Mesenchymal stem cell (in vitro differentiated cells and primary cell): ENCODE measurements around the gene FSCN2.

Source experiments
- DNase-seq: peaks from one replicate; pipeline ENCODE4 v3.0.0-alpha.2; 2013
- H2AFZ ChIP-seq: one replicate; pipeline ENCODE4 v1.6.1; 2013; ENCODE audit warnings: low read depth, mild to moderate bottlenecking, control low read depth, inconsistent platforms, low read length, moderate library complexity
- H2AK5ac ChIP-seq: 2 replicates; pipeline ENCODE4 v1.6.1; 2013; ENCODE audit warnings: low read length, moderate library complexity, mild to moderate bottlenecking, inconsistent platforms; ENCODE audit not compliant: severe bottlenecking
- H2BK120ac ChIP-seq: one replicate; pipeline ENCODE4 v1.6.1; 2013; ENCODE audit warnings: low read depth, mild to moderate bottlenecking, inconsistent platforms, low read length, moderate library complexity
- H2BK12ac ChIP-seq, 2 experiments: one replicate each; pipeline ENCODE4 v1.6.1; 2013; ENCODE audit warnings: inconsistent platforms in 2 of 2, low read length in 2 of 2, mild to moderate bottlenecking in 2 of 2, moderate library complexity in 2 of 2, control low read depth in 1 of 2
- H2BK15ac ChIP-seq: one replicate; pipeline ENCODE4 v1.6.1; 2013; ENCODE audit warnings: mild to moderate bottlenecking, low read depth, inconsistent platforms; ENCODE audit not compliant: poor library complexity, severe bottlenecking
- H2BK5ac ChIP-seq: 2 replicates; pipeline ENCODE4 v1.6.1; 2013; ENCODE audit warnings: low read depth, mild to moderate bottlenecking, low read length, control low read depth, inconsistent platforms; ENCODE audit not compliant: poor library complexity, severe bottlenecking
- H3K14ac ChIP-seq, 2 experiments: one replicate each; pipeline ENCODE4 v1.6.1; 2013; ENCODE audit warnings: inconsistent platforms in 2 of 2, low read length in 2 of 2, control low read depth in 1 of 2, mild to moderate bottlenecking in 1 of 2, moderate library complexity in 1 of 2
- H3K18ac ChIP-seq, 2 experiments: one replicate each; pipeline ENCODE4 v1.6.1; 2013; ENCODE audit warnings: inconsistent platforms in 2 of 2, low read length in 2 of 2, control low read depth in 1 of 2, low read depth in 1 of 2, mild to moderate bottlenecking in 1 of 2
- H3K23ac ChIP-seq, 2 experiments: one replicate each; pipeline ENCODE4 v1.6.1; 2013; ENCODE audit warnings: inconsistent platforms in 2 of 2, low read length in 2 of 2, mild to moderate bottlenecking in 2 of 2, moderate library complexity in 2 of 2, control low read depth in 1 of 2
- H3K27ac ChIP-seq: 2 replicates; pipeline ENCODE4 v1.5.1; 2013; ENCODE audit warnings: mild to moderate bottlenecking, moderate library complexity, low read length, control low read depth, inconsistent platforms; ENCODE audit not compliant: poor library complexity, severe bottlenecking
- H3K27me3 ChIP-seq, 2 experiments: 2 replicates each; pipeline versions ENCODE4 v1.6.1 to v1.7.0; 2013; ENCODE audit warnings: low read length in 2 of 2, mild to moderate bottlenecking in 2 of 2, moderate library complexity in 2 of 2, control low read depth in 1 of 2, inconsistent platforms in 1 of 2; ENCODE audit not compliant: control insufficient read depth in 1 of 2, insufficient read depth in 1 of 2
- H3K36me3 ChIP-seq, 2 experiments: 2 replicates each; pipeline versions ENCODE4 v1.6.1 to v1.7.0; 2013; ENCODE audit warnings: low read length in 2 of 2, control low read depth in 1 of 2, inconsistent platforms in 1 of 2, low read depth in 1 of 2, mild to moderate bottlenecking in 1 of 2; ENCODE audit not compliant: insufficient read depth in 2 of 2, control insufficient read depth in 1 of 2
- H3K4ac ChIP-seq, 2 experiments: one replicate each; pipeline ENCODE4 v1.6.1; 2013; ENCODE audit warnings: inconsistent platforms in 2 of 2, low read length in 2 of 2, mild to moderate bottlenecking in 2 of 2, moderate library complexity in 2 of 2, control low read depth in 1 of 2, low read depth in 1 of 2
- H3K4me1 ChIP-seq: 2 replicates; pipeline ENCODE4 v1.6.1; 2013; ENCODE audit warnings: low read depth, low read length, control low read depth; ENCODE audit not compliant: control insufficient read depth, insufficient read depth
- H3K4me2 ChIP-seq: 2 replicates; pipeline ENCODE4 v1.6.1; 2013; ENCODE audit warnings: low read length, mild to moderate bottlenecking, inconsistent platforms; ENCODE audit not compliant: poor library complexity, severe bottlenecking
- H3K4me3 ChIP-seq, 2 experiments: 2 replicates each; pipeline versions ENCODE4 v1.5.1 to v1.7.0; 2013; ENCODE audit warnings: low read length in 2 of 2, mild to moderate bottlenecking in 2 of 2, control low read depth in 1 of 2, low read depth in 1 of 2; ENCODE audit not compliant: insufficient read depth in 1 of 2
- H3K79me1 ChIP-seq: replicated peaks from 2 replicates; pipeline ENCODE4 v1.6.1; 2013; ENCODE audit warnings: mild to moderate bottlenecking, control low read depth, low read length, inconsistent platforms; ENCODE audit not compliant: poor library complexity, severe bottlenecking
- H3K9ac ChIP-seq: 2 replicates; pipeline ENCODE4 v1.7.0; 2013; ENCODE audit warnings: mild to moderate bottlenecking, low read length, moderate library complexity
- H3K9me3 ChIP-seq: 2 replicates; pipeline ENCODE4 v1.7.0; 2013; ENCODE audit warnings: mild to moderate bottlenecking, low read length; ENCODE audit not compliant: control insufficient read depth
- H4K8ac ChIP-seq: one replicate; pipeline ENCODE4 v1.6.1; 2013; ENCODE audit warnings: inconsistent platforms, mild to moderate bottlenecking, low read length, moderate library complexity
- H4K91ac ChIP-seq: one replicate; pipeline ENCODE4 v1.6.1; 2013; ENCODE audit warnings: mild to moderate bottlenecking, low read length, inconsistent platforms
- WGBS: methylation state at CpG from one replicate; pipeline ENCODE4 v1.1.7; 2013; ENCODE audit warnings: mixed read lengths; 5-methylcytosine and 5-hydroxymethylcytosine counted together

FSCN2 gene

DNA sequence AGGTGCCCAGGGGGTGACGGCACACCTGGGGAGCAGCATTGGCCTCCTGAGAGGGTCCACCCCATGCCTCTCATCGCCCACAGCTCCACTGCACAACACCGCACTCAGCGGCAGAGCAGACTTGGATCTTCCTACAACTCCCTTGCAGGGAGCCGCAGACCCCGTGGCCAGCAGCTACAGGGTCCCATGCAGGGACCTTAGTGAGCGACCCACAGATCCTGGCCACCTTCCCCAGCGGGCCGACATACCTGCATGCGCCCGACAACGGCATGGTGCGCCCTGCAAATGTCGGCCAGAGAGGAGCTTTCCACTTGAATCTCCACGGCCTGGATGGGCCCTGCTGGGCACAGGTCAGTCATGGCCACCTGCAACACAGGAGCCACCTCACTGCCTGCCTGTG lies 15.6 kb downstream of the FSCN2 start:
- H3K4ac ChIP-seq = no peak overlapping the region
- no peak overlapping the region for H2BK12ac ChIP-seq
- 96% methylated on average over 15 of the region's 15 CpGs for WGBS
- no peak overlapping the region for H3K18ac ChIP-seq
- H4K8ac ChIP-seq = no peak overlapping the region
- no peak overlapping the region for H2AK5ac ChIP-seq
- no peak overlapping the region for H3K23ac ChIP-seq
- H3K9me3 ChIP-seq = no peaks in the 10 kb centered on the region
- H3K9ac ChIP-seq = no peak overlapping the region
- no peak overlapping the region for H2BK5ac ChIP-seq
- peaks cover 85 to 94% of the 10 kb centered on the region in 2 experiments for H3K36me3 ChIP-seq
- no peaks in the 10 kb centered on the region for H3K27me3 ChIP-seq
- no peak overlapping the region for H3K27ac ChIP-seq
- no peak overlapping the region for H3K14ac ChIP-seq
- H4K91ac ChIP-seq = no peak overlapping the region
- H3K79me1 ChIP-seq = peaks cover 22% of the 10 kb centered on the region
- no peak for DNase-seq
- H2BK15ac ChIP-seq = no peak overlapping the region
- H3K4me3 ChIP-seq = no peak overlapping the region
- H2BK120ac ChIP-seq = no peak overlapping the region
- no peak overlapping the region for H2AFZ ChIP-seq
- H3K4me1 ChIP-seq = peaks cover 3% of the 10 kb centered on the region
- H3K4me2 ChIP-seq = no peak overlapping the region

DNA sequence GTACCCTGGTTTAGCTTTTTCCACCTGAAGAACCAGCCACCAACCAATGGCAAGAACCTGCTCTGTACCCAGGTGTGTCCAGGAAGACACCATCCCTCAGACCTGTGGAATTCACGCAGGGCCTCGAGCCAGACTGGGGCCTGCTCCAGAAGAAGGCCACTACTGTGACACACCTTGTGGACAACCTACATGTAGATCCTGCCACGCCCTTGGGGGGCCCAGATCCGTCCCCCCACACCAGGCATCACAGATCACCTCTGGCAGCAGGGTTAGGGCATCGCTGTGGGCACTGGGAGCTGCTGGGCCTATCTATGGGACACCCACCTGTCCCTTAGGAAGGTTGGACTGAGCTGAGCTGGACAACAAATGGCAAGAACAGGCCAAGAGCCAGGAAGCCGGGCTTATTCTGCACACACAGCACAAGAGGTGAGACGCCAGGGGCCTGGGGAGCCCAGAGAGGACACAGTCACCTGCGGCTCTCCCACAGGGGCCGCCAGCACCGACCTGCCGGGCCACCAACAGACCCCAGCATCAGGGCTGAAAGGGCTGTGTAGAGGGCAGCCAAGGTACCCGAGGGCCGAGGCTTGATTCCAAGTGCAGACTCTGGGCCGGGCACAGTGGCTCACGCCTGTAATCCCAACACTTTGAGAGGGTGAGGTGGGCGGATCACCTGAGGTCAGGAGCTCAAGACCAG lies 16.3 kb downstream of the FSCN2 start:
- no peaks in the 10 kb centered on the region for H3K27me3 ChIP-seq
- no peak overlapping the region for H4K91ac ChIP-seq
- H3K27ac ChIP-seq = no peak overlapping the region
- no peaks in the 10 kb centered on the region for H3K9me3 ChIP-seq
- H3K36me3 ChIP-seq = peaks cover 90 to 93% of the 10 kb centered on the region in 2 experiments
- no peak overlapping the region for H3K9ac ChIP-seq
- H3K4me1 ChIP-seq = peaks cover 3% of the 10 kb centered on the region
- no peak overlapping the region for H2BK15ac ChIP-seq
- H2AK5ac ChIP-seq = no peak overlapping the region
- no peak overlapping the region for H2BK120ac ChIP-seq
- no peak overlapping the region for H3K18ac ChIP-seq
- no peak overlapping the region for H2BK5ac ChIP-seq
- H2AFZ ChIP-seq = no peak overlapping the region
- WGBS = over 99% methylated on average over 13 of the region's 16 CpGs
- H3K79me1 ChIP-seq = peaks cover 24% of the 10 kb centered on the region
- DNase-seq = no peak
- no peak overlapping the region for H3K4ac ChIP-seq
- no peak overlapping the region for H3K23ac ChIP-seq
- no peak overlapping the region for H3K4me3 ChIP-seq
- no peak overlapping the region for H3K14ac ChIP-seq
- no peak overlapping the region for H2BK12ac ChIP-seq
- H4K8ac ChIP-seq = no peak overlapping the region
- H3K4me2 ChIP-seq = no peak overlapping the region

DNA sequence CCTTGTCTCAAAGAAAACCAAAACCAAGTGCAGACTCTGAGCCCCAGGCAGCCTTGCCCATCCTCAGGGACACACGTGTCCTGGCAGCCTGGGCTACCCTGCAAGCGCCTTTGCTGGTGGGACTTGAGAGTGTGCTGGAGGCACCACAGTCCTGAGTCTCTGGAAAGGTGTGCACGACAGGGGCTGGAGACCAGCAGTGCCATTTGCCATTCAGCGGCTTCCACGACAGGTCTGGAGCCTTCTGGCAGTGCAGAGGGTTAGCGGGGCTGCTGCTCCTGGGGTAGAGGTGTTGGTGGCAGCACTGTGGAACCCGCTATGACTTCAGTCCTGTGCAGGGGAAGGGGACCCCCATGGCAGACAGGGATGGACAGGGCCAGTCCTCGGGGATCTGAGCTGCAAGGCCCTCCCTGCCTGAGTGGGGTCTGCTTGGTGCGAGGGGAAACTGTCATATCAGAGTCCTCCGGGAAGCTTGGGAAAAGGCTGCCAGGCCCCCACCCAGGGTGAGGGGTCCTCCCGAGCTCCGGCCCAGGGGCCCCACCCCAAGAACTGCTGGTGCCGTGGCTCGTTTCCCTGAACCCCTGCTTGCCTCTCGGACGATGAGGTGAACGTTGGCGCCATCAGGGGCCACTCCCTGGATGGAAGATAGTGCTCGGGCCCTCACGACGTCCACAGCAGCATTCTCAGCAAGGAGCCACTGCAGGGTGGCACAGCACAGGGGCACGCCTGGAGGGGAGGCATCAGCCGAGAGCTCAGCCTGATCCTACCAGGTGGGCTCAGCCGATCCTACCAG lies 17.2 kb downstream of the FSCN2 start:
- DNase-seq = no peak
- Histone ChIP-seq H3K14ac (no peak overlapping the region), H3K79me1 (peaks cover 27% of the 10 kb centered on the region), H3K36me3 (peaks cover 91 to 93% of the 10 kb centered on the region in 2 experiments), H3K4me3 (no peak overlapping the region), H2AK5ac (no peak overlapping the region), H2AFZ (no peak overlapping the region), H3K4ac (no peak overlapping the region), H2BK120ac (no peak overlapping the region), H3K4me2 (no peak overlapping the region), H3K9me3 (no peaks in the 10 kb centered on the region), H3K27me3 (no peaks in the 10 kb centered on the region), H4K91ac (no peak overlapping the region), H3K4me1 (peaks cover 12% of the 10 kb centered on the region), H3K18ac (no peak overlapping the region), H2BK15ac (no peak overlapping the region), H4K8ac (no peak overlapping the region), H3K23ac (no peak overlapping the region), H3K9ac (no peak overlapping the region), H2BK12ac (no peak overlapping the region), H2BK5ac (no peak overlapping the region), H3K27ac (no peak overlapping the region)
- WGBS = 94% methylated on average over 24 of the region's 24 CpGs

- WGBS = 94% methylated on average over 36 of the region's 36 CpGs
- Histone ChIP-seq H2BK120ac (no peak overlapping the region), H2BK5ac (no peak overlapping the region), H3K27ac (no peak overlapping the region), H2AFZ (no peak overlapping the region), H3K18ac (no peak overlapping the region), H3K9me3 (no peaks in the 10 kb centered on the region), H3K79me1 (peaks cover 33% of the 10 kb centered on the region), H3K14ac (no peak overlapping the region), H3K36me3 (peaks cover 82 to 86% of the 10 kb centered on the region in 2 experiments), H3K4me3 (no peak overlapping the region), H3K27me3 (no peaks in the 10 kb centered on the region), H2BK15ac (no peak overlapping the region), H2BK12ac (no peak overlapping the region), H3K23ac (no peak overlapping the region), H3K9ac (no peak overlapping the region), H4K91ac (no peak overlapping the region), H3K4ac (no peak overlapping the region), H4K8ac (no peak overlapping the region), H2AK5ac (no peak overlapping the region), H3K4me1 (peaks cover 24% of the 10 kb centered on the region), H3K4me2 (no peak overlapping the region)
- DNase-seq = no peak
These were observed 18.9 kb downstream of the FSCN2 start for GRCh38 chr17:81546906-81547613.
